ENCODE results near the gene SEMA4B.
A peak's percentile ranks its signal among the peaks of the same experiment; 100 is the strongest.
"Not testable (repeated sequence)": the region's sequence is repeated elsewhere in the genome, so short reads cannot be mapped to it uniquely, and the experiment has no call there.

Gene SEMA4B

GRCh38 chr15:90265271-90266060 is 64.3 kb downstream of the SEMA4B start, which contains the start of gene NGRN:
NGRN (plus strand) TSS chr15:90265672; CDS start chr15:90265713, 41 bp downstream.
- DNase-seq: peak; percentile 81 to 93

GRCh38 chr15:90266061-90266431 is 64.9 kb downstream of the SEMA4B start:
- DNase-seq: peak; percentile 63 to 67

- peak in 1 of 2 experiments; percentile 30 for DNase-seq
These were observed 65.4 kb downstream of the SEMA4B start for GRCh38 chr15:90266485-90266884.

- DNase-seq: no peak
These were observed 67.3 kb downstream of the SEMA4B start for GRCh38 chr15:90268415-90268814.

- no peak for DNase-seq
These were observed 69.5 kb downstream of the SEMA4B start for GRCh38 chr15:90270502-90271150.

- DNase-seq: no peak
These were observed 70.5 kb downstream of the SEMA4B start for GRCh38 chr15:90271459-90272166.

- not testable (repeated sequence) for DNase-seq
These were observed 77.3 kb downstream of the SEMA4B start for GRCh38 chr15:90278467-90278866.

Data from NCI-H526 (cell line).